Endometrium (tissue), 2 donors: ENCODE data around the gene GPR39.

Experiments used
- FAIRE-seq: peaks from 2 replicates; lab custom pipeline; 2012; peaks lifted over from hg19 to GRCh38; lab: Jason Lieb, UNC
- donor health status: control.
- donor health status: control.

Gene GPR39

DNA sequence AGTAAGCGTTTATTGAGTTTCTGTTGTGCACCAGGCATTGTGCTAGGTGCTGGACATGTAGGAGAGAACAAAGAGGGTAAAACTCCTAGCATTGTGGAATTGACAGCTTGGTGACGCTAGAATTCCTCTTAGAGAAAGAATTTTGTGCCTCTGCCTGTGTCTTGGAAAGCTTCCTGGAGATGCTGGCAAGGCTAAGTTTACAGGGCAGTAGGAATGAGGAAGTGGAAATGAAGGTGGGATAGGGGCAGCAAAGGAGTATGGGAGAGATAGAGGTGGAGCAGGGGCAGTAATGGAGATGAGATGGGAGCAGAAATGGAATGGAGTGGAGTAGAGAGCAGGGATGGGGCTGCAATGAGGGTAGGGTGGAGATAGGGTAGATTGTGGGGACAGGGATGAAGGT, 29.8 kb downstream of the GPR39 start:
- FAIRE-seq = no peak

DNA sequence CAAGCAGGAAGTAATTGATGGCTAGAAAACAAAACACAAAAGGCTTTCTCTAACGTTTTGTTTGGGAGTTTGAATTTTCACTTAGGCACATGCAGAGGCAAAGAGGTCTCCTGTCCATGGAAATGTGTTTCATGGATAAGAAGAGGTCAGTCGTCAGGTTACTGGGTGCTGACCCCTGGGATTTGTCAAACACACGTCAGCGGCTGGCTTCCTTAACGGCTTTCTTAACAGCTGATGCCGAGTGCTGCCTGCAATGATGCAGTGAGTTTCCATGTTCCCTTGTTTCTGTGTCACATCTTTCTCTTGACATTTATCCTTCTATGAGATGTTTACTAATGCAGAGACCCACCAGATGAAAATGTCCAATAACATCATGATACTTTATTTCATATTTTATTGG, 31.7 kb downstream of the GPR39 start:
- no peak for FAIRE-seq

DNA sequence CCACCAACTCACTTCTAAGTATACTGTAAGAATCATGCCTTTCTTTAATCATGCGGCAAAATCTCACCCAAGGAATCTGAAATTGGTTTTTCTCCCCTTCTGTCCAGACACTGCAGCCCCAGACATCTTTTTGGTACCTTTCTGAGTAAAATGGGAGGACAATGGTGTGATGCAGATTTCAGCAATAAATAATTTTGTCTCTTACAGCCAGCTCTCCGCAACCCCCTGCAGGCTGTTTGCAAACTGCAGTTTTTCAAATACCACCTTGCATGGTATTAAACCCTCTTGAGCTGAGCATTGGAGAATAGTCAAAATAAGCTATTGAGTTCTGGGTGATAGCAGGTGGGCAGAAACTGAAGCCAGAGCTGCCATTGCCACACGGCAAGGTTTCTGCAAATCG, 32.2 kb downstream of the GPR39 start:
- FAIRE-seq = no peak

GRCh38 chr2:132449868-132450267, 33.3 kb downstream of the GPR39 start:
- no peak for FAIRE-seq

GRCh38 chr2:132460781-132461180, 44.2 kb downstream of the GPR39 start:
- FAIRE-seq = no peak

GRCh38 chr2:132462236-132462635, 45.6 kb downstream of the GPR39 start:
- no peak for FAIRE-seq

GRCh38 chr2:132463719-132464118, 47.1 kb downstream of the GPR39 start:
- FAIRE-seq = no peak

GRCh38 chr2:132465917-132466316, 49.3 kb downstream of the GPR39 start:
- FAIRE-seq = no peak

GRCh38 chr2:132466428-132467028, 49.9 kb downstream of the GPR39 start:
- FAIRE-seq = no peak

GRCh38 chr2:132468821-132469675, 52.4 kb downstream of the GPR39 start:
- FAIRE-seq = no peak

DNA sequence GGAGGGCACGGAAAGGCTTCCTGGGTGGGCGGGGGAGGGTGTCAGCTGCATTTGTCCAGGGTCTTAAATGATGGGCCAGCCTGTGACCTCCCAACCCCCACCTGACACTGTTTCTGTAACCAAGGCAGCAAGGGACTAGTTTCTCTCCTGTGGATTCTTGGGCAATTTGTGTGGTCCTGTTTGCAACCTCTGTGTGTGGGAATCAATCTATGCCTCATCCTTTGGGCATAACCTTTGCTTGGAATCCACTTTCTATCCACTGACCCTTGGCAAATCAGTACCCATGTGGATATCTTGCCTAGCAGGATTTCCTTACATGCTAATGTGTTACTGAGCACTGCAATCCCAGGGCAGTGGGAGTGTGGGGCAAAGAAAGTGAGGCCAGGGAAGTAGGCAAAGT, 54.1 kb downstream of the GPR39 start:
- no peak for FAIRE-seq

DNA sequence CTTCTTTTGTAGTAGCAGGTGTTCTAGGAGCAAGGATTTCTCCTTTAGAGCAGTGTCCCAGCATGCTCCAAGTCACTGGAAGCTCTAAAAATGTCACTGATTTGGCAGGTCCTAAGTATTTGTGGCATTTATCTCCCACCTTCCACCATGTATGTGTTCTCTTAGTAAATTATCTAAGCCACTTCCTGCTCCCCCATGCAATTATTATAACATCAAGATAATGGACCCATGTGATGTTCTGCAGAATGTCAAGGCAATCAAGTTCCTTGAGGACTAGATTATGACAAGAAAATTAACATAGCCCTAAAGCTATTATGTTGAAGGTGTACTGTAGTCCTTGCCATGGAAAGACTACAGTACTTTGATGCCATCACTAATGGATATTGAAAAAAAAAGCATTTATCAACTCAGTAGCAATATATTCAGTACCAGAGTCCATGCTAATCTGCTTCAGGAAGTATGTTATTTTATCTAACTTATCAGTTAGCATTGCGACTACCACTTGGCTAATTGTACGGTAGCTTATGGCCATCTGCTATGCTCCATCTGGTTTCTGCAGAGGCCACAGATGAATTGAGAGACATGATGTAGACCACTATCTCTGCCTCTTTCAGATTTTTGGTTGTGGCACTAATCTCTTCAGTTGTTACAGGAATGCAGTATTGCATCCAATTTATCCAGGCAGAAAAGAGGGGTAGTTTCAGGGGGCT, 56.7 kb downstream of the GPR39 start:
- no peak for FAIRE-seq

GRCh38 chr2:132475615-132476014, 59.0 kb downstream of the GPR39 start:
- no peak for FAIRE-seq

GRCh38 chr2:132477436-132477835, 60.8 kb downstream of the GPR39 start:
- FAIRE-seq = no peak

GRCh38 chr2:132477962-132478361, 61.4 kb downstream of the GPR39 start:
- FAIRE-seq = no peak

DNA sequence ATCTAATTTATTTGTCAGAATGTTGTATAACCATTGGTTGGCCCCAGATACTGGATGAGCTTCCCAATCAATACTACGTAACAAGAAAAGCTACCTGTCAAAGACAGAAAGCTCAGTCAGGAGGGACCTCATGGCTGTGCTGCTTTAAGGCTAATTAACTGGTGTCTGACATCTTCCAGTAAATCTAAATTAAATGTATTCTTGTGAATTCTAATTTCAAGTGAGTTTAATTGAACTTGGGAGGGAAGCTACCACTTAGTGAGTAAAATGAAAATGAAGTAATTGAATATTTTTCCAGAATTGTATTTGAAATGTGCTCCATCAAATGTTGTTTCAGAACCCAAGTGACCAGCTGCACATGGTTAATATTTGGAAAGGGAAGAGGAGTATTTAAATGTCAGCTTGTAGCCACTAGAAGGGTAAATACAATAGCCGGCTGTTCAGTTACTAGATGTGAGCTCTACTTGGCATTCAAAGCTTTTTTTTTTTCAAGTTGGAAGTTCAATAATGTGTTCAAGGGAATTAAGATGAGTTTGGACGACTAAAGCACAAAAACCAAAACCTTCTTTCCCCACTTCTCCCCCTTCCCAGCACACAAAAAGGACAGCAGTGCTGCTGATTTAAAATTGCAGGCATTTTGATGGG, 62.0 kb downstream of the GPR39 start:
- FAIRE-seq = no peak

- no peak for FAIRE-seq
Measured at GRCh38 chr2:132479155-132479554, 62.5 kb downstream of the GPR39 start.

GRCh38 chr2:132482821-132483220, 66.2 kb downstream of the GPR39 start:
- no peak for FAIRE-seq

DNA sequence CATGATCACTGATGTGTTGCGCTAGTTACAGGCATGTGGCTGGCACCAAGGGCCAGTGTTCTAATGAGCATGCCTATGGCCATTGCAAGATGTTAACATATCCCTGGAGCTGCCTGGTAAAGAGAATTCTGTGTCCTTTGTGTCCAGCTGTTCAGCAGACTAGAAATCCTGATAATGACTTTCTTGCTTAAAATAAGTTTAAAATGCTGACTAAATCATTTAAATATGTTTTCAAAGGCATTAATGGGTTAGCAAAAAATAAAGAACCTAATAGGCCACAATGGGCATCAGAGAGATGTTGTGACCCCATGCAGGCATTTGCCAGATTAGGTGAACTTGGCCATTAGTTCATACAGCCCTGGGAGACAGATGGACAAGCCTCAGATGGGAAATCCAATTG, 67.5 kb downstream of the GPR39 start:
- no peak for FAIRE-seq

DNA sequence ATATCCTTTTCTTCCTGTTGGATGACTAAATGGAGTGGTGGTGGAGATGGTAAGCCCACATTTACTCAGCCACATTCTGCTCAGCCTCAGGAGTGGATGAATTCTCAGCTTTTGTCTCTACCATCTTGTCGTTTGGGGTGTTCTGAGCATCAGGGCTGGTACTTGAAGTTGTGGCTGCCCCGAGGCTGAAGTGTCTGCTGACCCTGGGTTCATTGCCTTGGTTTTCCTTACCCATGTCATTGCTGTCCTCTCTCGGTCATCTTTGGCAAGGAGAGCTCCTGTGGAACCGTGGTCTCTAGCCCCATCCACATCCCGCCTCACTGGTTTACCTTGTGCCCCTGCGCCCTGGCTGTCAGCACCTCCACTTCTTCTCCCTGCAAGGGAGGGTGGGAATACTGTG, 71.9 kb downstream of the GPR39 start:
- FAIRE-seq = no peak

- no peak for FAIRE-seq
Measured at GRCh38 chr2:132489150-132489549, 72.5 kb downstream of the GPR39 start.

- no peak for FAIRE-seq
Measured at GRCh38 chr2:132495881-132496280, 79.3 kb downstream of the GPR39 start.

DNA sequence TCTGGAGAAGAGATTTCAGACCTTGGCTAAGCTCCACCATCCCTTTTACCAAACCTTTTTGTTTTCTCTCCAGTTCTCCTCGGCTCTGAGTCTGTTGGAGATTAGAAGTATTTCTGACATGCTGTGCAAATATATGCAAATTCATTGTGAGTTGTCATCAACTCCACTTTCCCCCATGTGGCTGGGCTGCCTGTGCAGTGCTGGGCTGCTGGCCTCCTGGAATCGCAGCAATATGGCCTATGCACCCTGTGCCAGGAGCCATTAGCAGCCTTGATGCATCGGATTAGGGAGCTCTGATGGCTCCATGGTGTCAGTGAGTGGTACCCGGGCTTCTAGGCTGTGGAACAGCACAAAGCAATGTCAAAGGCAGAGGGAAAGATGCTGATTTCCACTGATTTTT, 80.0 kb downstream of the GPR39 start:
- no peak for FAIRE-seq
